Body of pancreas (tissue), 4 donors: ENCODE measurements around the gene MEAF6.

ENCODE experiments used
- POLR2A ChIP-seq, 3 donors: fragments of 450-650 bp; IDR thresholded peaks; one replicate each; pipeline ENCODE4 v1.6.1; 2016; ENCODE audit warnings: antibody characterized with exemption in 3 of 3, mild to moderate bottlenecking in 2 of 3
- TF ChIP-seq, protein P1 (sequence below), 7 experiments: fragments of 450-650 bp in 4 of 7; fragments of 200-600 bp in 3 of 7; sonication (generic) in 3 of 7; IDR thresholded peaks; one replicate each; pipeline ENCODE4 v1.5.1; 2016 to 2019; ENCODE audit warnings: antibody characterized with exemption in 7 of 7

DNA sequence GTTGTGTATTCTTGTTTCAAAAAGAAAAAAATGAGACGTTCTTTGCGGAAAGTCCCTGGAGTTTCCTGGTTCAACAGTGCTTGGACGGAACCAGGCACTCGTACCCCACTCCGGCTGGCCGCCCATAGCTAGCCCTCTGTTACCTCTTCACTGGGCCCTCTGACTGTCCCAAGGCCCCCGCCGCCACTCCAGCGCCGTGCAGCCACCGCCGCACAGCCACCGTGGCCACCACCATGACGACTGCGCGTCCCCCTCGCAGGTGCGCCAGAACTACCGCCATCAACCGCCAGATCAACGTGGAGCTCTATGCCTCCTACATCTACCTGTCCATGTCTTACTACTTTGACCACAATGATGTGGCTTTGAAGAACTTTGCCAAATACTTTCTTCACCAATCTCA, 30.0 kb upstream of the MEAF6 start:
- no peak for TF ChIP-seq POLR2A (IDR thresholded peaks at IDR 0.05)
- TF ChIP-seq, protein P1, sequence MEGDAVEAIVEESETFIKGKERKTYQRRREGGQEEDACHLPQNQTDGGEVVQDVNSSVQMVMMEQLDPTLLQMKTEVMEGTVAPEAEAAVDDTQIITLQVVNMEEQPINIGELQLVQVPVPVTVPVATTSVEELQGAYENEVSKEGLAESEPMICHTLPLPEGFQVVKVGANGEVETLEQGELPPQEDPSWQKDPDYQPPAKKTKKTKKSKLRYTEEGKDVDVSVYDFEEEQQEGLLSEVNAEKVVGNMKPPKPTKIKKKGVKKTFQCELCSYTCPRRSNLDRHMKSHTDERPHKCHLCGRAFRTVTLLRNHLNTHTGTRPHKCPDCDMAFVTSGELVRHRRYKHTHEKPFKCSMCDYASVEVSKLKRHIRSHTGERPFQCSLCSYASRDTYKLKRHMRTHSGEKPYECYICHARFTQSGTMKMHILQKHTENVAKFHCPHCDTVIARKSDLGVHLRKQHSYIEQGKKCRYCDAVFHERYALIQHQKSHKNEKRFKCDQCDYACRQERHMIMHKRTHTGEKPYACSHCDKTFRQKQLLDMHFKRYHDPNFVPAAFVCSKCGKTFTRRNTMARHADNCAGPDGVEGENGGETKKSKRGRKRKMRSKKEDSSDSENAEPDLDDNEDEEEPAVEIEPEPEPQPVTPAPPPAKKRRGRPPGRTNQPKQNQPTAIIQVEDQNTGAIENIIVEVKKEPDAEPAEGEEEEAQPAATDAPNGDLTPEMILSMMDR (IDR thresholded peaks at IDR 0.05), result no peak
